Measurements from ENCODE around the gene IRS2. TPM values are rescaled to one million over a fixed set of nuclear protein-coding genes. Genes with fewer than 3 reads are reported as not detected.
"Not testable (repeated sequence)": the region's sequence is repeated elsewhere in the genome, so short reads cannot be mapped to it uniquely, and the experiment has no call there.

Gene IRS2
- total and polyA plus RNA-seq, 4 donors = 2.5 to 31.2 (median 12.0) TPM

DNA sequence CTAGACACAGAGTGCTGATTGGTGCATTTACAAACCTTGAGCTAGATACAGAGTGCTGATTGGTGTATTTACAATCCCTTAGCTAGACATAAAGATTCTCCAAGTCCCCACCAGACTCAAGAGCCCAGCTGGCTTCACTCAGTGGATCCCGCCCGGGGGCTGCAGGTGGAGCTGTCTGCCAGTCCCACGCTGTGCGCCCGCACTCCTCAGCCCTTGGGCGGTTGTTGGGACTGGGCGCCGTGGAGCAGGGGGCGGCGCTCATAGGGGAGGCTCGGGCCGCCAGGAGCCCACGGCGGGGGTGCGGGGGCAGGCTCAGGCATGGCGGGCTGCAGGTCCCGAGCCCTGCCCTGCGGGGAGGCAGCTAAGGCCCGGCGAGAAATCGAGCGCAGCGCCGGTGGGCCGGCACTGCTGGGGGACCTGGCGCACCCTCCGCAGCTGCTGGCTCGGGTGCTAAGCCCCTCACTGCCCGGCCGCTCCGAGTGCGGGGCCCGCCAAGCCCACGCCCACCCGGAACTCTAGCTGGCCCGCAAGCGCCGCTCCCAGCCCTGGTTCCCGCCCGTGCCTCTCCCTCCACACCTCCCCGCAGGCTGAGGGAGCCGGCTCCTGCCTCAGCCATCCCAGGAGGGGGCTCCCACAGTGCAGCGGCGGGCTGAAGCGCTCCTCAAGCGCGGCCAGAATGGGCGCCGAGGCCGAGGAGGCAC lies 53.8 kb downstream of the IRS2 start:
- ATAC-seq (ENCODE audit: low FRiP score); H3K27me3 ChIP-seq (ENCODE audit: control insufficient read depth in 1 of 2, insufficient read depth in 2 of 2, low read length in 1 of 2); H3K4me1 ChIP-seq (ENCODE audit: control insufficient read depth in 1 of 2, insufficient read depth in 2 of 2, low read length in 2 of 2); DNase-seq; H3K4me3 ChIP-seq (ENCODE audit: low read length in 2 of 2); H3K9me3 ChIP-seq (ENCODE audit: control insufficient read depth, low read length); H3K27ac ChIP-seq (ENCODE audit: low read depth in 1 of 2, low read length in 2 of 2); H3K36me3 ChIP-seq (ENCODE audit: control insufficient read depth in 1 of 2, insufficient read depth in 2 of 2, low read length in 1 of 2); intact Hi-C loops (cut with DNase I): not testable (repeated sequence)
- WGBS, 2 donors = 97 to 98% methylated on average over 31 to 50 of the region's 50 CpGs

DNA sequence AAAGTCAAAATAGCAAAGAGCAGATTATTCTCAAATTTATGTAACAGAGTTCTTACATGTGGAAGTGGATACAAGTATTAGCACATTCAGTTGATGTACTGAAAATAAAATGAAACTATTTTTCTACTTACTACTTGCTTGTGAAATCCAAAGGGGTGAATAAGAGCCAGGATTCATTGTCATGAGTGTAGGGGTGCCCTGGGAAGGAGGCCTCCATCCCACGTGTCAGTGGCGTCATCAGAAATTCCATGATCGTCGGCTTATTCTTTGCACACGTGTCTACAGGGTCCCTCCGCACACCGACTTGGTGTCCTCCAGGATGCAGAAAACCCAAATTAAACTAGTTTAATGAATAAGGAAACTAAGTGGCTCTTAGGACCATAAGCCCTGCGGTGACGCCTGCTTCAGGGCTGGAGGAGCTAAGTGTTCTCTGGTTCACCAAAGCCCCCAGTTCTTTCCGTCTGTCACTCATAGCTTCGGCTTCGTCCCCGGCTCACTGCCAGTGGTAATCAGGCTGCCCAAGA lies 55.5 kb downstream of the IRS2 start:
- DNase-seq = no peak
- H3K9me3 ChIP-seq (ENCODE audit: control insufficient read depth, low read length) = no peaks in the 10 kb centered on the region
- no peaks in the 10 kb centered on the region for H3K36me3 ChIP-seq (ENCODE audit: control insufficient read depth in 1 of 2, insufficient read depth in 2 of 2, low read length in 1 of 2)
- no peaks in the 10 kb centered on the region for H3K4me1 ChIP-seq (ENCODE audit: control insufficient read depth in 1 of 2, insufficient read depth in 2 of 2, low read length in 2 of 2)
- H3K27ac ChIP-seq (ENCODE audit: low read depth in 1 of 2, low read length in 2 of 2) = no peak overlapping the region
- no peak for ATAC-seq (ENCODE audit: low FRiP score)
- intact Hi-C loops (cut with DNase I) = no loop called here
- no peaks in the 10 kb centered on the region for H3K27me3 ChIP-seq (ENCODE audit: control insufficient read depth in 1 of 2, insufficient read depth in 2 of 2, low read length in 1 of 2)
- 91 to 92% methylated on average over 13 of the region's 13 CpGs for WGBS, 2 donors
- H3K4me3 ChIP-seq (ENCODE audit: low read length in 2 of 2) = no peak overlapping the region

DNA sequence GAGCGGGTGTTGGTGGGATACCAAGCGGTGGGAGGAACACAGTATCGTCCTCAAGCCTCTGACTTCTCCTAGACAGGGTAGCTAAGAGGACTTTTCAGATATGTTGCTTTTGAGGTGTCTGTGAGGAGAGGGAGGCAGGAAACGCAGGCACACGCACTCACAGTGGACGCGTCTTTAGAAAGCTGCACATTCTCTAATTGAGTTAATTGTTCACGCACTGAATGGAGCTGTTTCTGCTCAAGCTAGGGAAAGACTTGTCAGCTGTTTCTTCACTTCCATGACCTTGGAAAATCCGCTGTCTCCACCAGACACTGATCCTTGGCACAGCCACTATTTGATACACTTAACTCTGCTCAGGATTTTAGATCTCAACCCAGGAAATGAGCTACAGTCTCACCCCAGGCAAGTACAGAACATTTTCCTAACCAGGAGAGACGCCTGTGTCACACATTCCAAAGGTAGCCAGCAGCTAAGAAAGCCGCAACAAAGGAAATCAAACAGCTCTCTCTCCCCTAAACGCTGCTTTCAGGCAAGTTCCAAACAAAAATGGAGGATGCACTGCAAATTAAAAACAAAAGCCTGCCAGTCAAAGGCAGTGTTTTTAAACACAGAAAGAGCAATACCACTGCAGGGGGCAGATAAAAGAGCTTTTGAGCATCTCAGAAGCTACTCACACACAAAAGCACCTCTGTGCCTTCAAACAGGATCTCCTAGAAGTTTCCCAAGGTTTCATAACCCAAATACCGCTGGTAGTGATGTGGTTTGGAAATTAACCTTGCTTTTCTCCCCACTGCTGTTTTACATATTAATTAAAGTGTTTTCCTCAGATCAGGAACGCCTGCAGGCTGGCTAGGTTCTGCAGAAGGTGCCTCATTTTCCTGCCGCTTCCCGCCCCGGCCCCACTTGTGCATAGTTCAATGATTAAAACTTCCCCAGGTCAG lies 57.3 kb downstream of the IRS2 start:
- intact Hi-C loops (cut with DNase I) = no loop called here
- no peaks in the 10 kb centered on the region for H3K4me1 ChIP-seq (ENCODE audit: control insufficient read depth in 1 of 2, insufficient read depth in 2 of 2, low read length in 2 of 2)
- no peak overlapping the region for H3K27ac ChIP-seq (ENCODE audit: low read depth in 1 of 2, low read length in 2 of 2)
- no peaks in the 10 kb centered on the region for H3K9me3 ChIP-seq (ENCODE audit: control insufficient read depth, low read length)
- H3K36me3 ChIP-seq (ENCODE audit: control insufficient read depth in 1 of 2, insufficient read depth in 2 of 2, low read length in 1 of 2) = no peaks in the 10 kb centered on the region
- 86 to 88% methylated on average over 17 of the region's 17 CpGs for WGBS, 2 donors
- ATAC-seq (ENCODE audit: low FRiP score) = no peak
- DNase-seq = no peak
- no peaks in the 10 kb centered on the region for H3K27me3 ChIP-seq (ENCODE audit: control insufficient read depth in 1 of 2, insufficient read depth in 2 of 2, low read length in 1 of 2)
- no peak overlapping the region for H3K4me3 ChIP-seq (ENCODE audit: low read length in 2 of 2)

DNA sequence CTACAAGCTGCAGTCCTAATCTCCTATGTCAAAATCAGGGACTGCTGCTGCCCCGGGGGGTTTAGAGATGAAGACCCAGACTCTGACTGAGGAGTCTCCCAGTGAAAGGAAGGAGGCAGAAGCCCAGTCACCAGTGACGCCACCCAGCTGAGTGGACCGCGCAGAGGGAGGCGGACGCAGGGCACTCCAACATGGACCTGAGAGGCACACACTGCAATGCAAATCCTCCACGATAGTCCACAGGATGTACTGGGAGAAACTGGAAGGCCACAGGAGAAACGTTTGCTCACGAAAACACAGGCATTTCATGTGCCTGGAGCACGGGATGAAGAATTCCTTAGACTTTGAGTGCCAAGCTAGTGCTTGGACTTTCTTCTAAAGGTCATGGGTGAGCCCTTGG lies 58.3 kb downstream of the IRS2 start:
- Histone ChIP-seq H3K36me3 (ENCODE audit: control insufficient read depth in 1 of 2, insufficient read depth in 2 of 2, low read length in 1 of 2) (no peaks in the 10 kb centered on the region), H3K4me1 (ENCODE audit: control insufficient read depth in 1 of 2, insufficient read depth in 2 of 2, low read length in 2 of 2) (no peaks in the 10 kb centered on the region), H3K9me3 (ENCODE audit: control insufficient read depth, low read length) (no peaks in the 10 kb centered on the region), H3K4me3 (ENCODE audit: low read length in 2 of 2) (no peak overlapping the region), H3K27me3 (ENCODE audit: control insufficient read depth in 1 of 2, insufficient read depth in 2 of 2, low read length in 1 of 2) (no peaks in the 10 kb centered on the region), H3K27ac (ENCODE audit: low read depth in 1 of 2, low read length in 2 of 2) (no peak overlapping the region)
- WGBS, 2 donors = 84 to 86% methylated on average over 10 of the region's 10 CpGs
- DNase-seq = no peak
- no peak for ATAC-seq (ENCODE audit: low FRiP score)
- intact Hi-C loops (cut with DNase I) = no loop called here

DNA sequence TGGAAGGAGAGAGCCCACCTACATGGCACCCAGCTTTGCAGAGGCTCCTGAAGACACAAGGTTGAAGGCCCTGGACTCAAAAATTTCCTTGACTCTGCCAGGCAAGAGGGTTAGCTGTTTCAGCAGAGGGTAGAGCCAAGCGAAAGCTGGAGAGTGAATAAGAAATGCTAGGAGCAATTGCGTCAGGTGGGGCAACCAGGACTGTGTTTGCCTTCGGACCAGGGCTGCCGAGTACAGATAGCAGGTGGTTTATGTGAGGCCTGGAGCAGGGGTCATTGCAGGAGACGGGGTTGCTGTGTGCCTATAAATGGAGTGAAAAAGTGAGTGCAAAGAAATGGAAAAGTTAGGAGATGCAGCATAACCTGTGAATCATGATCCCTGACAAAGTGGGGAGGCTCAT lies 59.1 kb downstream of the IRS2 start:
- DNase-seq = no peak
- Histone ChIP-seq H3K36me3 (ENCODE audit: control insufficient read depth in 1 of 2, insufficient read depth in 2 of 2, low read length in 1 of 2) (no peaks in the 10 kb centered on the region), H3K27ac (ENCODE audit: low read depth in 1 of 2, low read length in 2 of 2) (no peak overlapping the region), H3K4me1 (ENCODE audit: control insufficient read depth in 1 of 2, insufficient read depth in 2 of 2, low read length in 2 of 2) (no peaks in the 10 kb centered on the region), H3K27me3 (ENCODE audit: control insufficient read depth in 1 of 2, insufficient read depth in 2 of 2, low read length in 1 of 2) (no peaks in the 10 kb centered on the region), H3K9me3 (ENCODE audit: control insufficient read depth, low read length) (no peaks in the 10 kb centered on the region), H3K4me3 (ENCODE audit: low read length in 2 of 2) (no peak overlapping the region)
- 95 to 97% methylated on average over 5 of the region's 5 CpGs for WGBS, 2 donors
- ATAC-seq (ENCODE audit: low FRiP score) = no peak
- intact Hi-C loops (cut with DNase I) = no loop called here

DNA sequence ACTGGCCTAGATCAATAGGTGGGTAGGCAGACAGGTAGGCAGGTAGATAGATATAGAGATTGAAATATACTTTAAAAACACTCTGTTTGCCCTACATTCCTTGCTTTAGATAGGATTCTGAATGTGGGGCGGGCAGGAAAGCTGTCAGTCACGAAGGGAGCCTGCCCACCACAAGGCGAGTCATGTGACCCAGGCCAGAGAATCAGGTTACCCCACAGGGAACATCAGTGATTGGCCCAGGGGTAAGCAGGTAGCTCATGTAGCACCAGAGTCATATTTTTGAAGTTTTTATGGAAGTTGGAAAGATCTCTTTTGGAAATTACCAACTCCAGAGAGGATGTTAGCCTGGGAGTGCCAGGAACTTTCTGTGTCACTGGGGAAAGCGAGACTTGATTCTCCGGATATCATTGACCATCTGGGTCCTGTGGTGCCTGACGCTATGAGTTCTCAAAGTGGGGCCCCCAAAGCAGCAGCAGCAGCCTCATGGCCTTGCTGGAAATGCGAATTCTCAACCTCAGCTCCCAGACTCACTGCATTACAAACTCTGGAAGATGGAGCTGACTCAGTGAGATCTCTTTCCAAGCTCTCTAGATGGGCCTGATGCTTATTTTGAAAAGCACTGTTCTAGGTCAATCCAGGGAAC lies 60.3 kb downstream of the IRS2 start:
- intact Hi-C loops (cut with DNase I) = no loop called here
- Histone ChIP-seq H3K36me3 (ENCODE audit: control insufficient read depth in 1 of 2, insufficient read depth in 2 of 2, low read length in 1 of 2) (no peaks in the 10 kb centered on the region), H3K4me3 (ENCODE audit: low read length in 2 of 2) (no peak overlapping the region), H3K9me3 (ENCODE audit: control insufficient read depth, low read length) (no peaks in the 10 kb centered on the region), H3K27ac (ENCODE audit: low read depth in 1 of 2, low read length in 2 of 2) (no peak overlapping the region), H3K4me1 (ENCODE audit: control insufficient read depth in 1 of 2, insufficient read depth in 2 of 2, low read length in 2 of 2) (no peaks in the 10 kb centered on the region), H3K27me3 (ENCODE audit: control insufficient read depth in 1 of 2, insufficient read depth in 2 of 2, low read length in 1 of 2) (no peaks in the 10 kb centered on the region)
- 93 to 97% methylated on average over 7 of the region's 7 CpGs for WGBS, 2 donors
- DNase-seq (no peak), ATAC-seq (ENCODE audit: low FRiP score) (no peak)

DNA sequence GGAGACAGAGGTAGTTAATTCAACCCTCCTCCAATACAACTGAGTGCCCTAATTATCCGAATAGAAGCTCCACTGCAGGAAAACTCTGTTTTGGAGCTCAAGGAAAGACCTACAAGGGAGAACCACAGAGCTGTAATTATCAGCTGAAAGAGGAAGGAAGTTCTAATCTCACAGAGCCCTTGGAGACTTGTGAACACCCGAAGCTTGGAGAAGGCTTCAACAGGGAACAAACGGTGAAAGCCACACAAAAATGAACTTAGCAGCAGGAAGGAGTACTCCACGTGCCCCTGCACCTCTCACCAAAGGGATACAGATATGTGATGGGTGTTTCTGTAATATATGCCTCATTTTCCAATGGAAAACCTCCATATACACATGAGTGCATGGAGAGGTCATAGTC lies 61.1 kb downstream of the IRS2 start:
- H3K36me3 ChIP-seq (ENCODE audit: control insufficient read depth in 1 of 2, insufficient read depth in 2 of 2, low read length in 1 of 2) = no peaks in the 10 kb centered on the region
- H3K4me3 ChIP-seq (ENCODE audit: low read length in 2 of 2) = no peak overlapping the region
- no peak overlapping the region for H3K27ac ChIP-seq (ENCODE audit: low read depth in 1 of 2, low read length in 2 of 2)
- no peaks in the 10 kb centered on the region for H3K27me3 ChIP-seq (ENCODE audit: control insufficient read depth in 1 of 2, insufficient read depth in 2 of 2, low read length in 1 of 2)
- H3K9me3 ChIP-seq (ENCODE audit: control insufficient read depth, low read length) = no peaks in the 10 kb centered on the region
- ATAC-seq (ENCODE audit: low FRiP score) (no peak), DNase-seq (no peak)
- WGBS, 2 donors = 60 to 67% methylated on average over 4 of the region's 4 CpGs
- intact Hi-C loops (cut with DNase I) = no loop called here
- no peaks in the 10 kb centered on the region for H3K4me1 ChIP-seq (ENCODE audit: control insufficient read depth in 1 of 2, insufficient read depth in 2 of 2, low read length in 2 of 2)

DNA sequence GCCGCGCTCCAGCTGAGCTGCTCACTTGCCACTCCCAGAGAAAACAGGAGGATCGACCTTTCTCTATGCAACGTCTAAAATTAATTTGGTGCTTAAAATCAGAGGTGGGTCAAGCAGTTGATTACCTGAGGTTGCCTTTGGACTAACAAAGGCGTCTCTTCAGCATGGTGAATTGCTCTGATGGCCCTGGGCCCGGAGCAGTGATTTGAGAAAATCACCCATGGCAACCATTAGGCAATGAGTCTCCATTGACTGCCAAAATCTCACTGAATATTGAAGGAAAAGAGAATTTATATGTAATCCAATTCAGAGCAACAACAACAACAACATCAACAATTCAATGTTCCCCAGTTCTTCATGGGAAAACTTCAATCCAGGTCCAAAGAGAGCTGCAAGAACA lies 61.8 kb downstream of the IRS2 start:
- H3K27me3 ChIP-seq (ENCODE audit: control insufficient read depth in 1 of 2, insufficient read depth in 2 of 2, low read length in 1 of 2) = no peaks in the 10 kb centered on the region
- H3K36me3 ChIP-seq (ENCODE audit: control insufficient read depth in 1 of 2, insufficient read depth in 2 of 2, low read length in 1 of 2) = no peaks in the 10 kb centered on the region
- no peaks in the 10 kb centered on the region for H3K4me1 ChIP-seq (ENCODE audit: control insufficient read depth in 1 of 2, insufficient read depth in 2 of 2, low read length in 2 of 2)
- H3K9me3 ChIP-seq (ENCODE audit: control insufficient read depth, low read length) = no peaks in the 10 kb centered on the region
- DNase-seq (no peak), ATAC-seq (ENCODE audit: low FRiP score) (no peak)
- intact Hi-C loops (cut with DNase I) = no loop called here
- whole genome bisulfite sequencing, 2 donors = 90 to 92% methylated on average over 6 of the region's 6 CpGs
- H3K27ac ChIP-seq (ENCODE audit: low read depth in 1 of 2, low read length in 2 of 2) = no peak overlapping the region
- H3K4me3 ChIP-seq (ENCODE audit: low read length in 2 of 2) = no peak overlapping the region
